HG03108 (cell line): Measurements from ENCODE around the gene PAM.

Source experiments
- ATAC-seq: cut with Tn5 transposase; IDR thresholded peaks from one replicate; pipeline ENCODE4 v1.9.1; 2021; ENCODE audit warnings: moderate library complexity; ENCODE audit not compliant: unreplicated experiment

The PAM gene

DNA sequence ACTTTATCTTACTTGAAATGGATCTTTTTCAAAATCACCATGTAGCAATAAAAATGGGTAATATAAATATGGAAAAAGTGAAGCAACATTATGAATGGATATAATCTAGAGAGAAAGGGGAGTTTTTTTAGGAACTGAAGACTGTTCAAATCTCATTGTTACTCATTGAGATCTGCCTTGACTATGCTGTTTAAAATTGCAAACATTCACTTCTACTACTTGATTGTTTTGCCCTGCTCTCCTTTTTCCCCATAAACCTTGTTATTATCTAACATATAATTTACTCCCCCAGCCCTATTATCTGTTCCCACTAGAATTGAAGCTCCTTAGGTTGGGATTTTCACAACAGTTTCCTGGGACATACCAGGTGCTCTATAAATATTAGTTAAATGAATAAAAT lies 22.0 kb downstream of the PAM start:
- ATAC-seq = no peak

DNA sequence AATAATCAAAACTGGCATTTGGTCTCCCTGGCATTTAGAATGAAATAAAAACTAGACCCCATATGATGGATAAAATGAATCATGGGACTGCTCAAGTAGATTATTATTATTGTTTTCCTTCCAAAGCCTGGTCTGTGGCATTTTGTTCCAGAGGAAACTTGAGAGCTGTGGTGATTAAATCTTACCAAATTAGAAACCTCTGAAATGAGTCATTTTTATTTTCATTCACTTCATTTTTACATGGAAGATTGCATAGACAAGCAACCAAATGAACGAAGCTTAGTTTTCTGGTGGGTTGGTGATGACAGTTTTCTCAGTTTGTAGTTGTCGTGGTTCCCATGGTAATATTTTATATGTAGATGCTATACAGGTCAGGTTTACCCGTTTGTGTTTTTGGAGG lies 23.4 kb downstream of the PAM start:
- ATAC-seq = no peak

DNA sequence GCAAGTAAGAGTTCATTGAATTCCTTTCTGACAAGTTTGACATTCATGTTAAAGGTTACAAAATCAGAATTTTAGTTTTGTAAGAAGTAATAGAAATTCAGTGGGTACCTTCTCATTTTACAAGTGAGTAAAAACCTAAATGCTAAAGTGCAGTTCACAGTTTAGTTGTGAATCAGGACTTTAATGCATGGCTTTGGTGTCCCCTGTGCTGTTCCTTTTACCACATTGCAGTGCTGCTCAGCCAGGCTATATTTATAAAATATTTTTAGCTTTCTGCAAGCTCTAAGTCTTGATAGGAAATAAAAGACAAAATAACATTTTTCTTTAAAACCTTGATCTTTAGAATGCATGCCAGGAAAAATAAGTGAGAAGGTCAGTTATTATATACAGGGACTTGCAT lies 26.3 kb downstream of the PAM start:
- no peak for ATAC-seq

DNA sequence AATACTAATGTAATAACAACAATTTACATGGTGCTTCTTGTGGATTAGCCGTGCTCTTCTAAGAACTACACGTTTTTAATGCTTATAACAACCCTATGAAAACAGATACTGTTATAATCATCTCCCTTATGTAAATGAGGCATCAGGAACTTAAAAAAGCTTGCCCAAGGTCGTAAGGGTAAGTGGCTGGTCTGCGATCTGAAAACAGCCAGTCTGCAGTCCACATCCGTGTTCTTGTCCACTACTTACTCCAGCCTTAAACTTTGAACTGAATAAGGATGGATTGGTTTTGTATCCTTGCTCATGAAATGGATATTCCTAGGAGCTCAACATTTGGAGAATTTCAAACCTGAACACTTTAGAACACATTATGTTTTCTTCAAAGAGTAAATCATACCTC lies 26.7 kb downstream of the PAM start:
- no peak for ATAC-seq

DNA sequence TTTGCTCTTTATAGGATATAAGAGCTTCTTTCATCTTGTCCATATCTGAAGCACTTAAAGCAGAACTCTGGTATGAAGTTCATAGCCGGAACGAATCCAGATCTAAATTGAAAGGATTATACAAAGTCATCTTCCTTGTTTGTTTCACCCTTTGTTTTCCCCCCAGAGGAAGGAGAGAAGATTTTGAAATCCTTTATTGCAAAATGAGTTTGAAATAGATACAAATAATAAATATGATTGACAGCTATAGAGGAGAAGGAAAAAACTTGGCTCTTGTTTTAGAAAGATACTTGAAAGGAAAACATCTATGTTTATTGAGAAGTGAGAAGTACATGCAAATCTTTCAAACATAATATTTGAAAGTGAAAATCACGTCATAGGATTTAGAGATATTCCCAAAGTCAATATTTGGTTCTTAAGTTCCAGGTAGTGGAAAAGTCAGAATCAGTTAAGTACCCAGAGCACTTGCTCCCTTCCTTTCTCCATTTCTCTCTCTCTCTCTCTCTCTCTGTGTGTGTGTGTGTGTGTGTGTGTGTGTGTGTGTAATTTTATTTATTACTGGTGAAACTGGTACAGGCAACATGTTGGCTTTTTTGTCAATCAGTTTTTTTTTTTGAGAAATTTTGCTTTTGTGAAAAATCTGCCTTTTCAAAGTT lies 27.2 kb downstream of the PAM start:
- no peak for ATAC-seq

DNA sequence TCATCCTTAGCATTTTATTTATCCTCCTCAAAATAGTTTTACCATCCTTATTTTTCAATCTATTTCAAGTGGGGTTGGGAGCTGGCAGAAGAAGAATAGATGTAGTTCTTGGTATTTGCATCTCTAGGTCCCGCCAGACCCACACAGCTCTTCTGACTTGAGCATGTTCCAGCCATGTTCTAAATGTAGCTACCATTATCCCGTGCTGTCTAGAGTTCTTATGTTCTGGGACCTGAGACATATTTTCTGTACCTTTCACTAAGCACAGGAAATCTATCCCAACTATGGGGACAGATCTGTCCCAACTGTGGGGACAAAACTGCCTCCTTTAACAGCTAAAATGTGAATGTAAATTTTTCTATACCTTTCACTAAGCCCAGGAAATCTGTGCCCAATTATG lies 32.0 kb downstream of the PAM start:
- ATAC-seq = no peak

DNA sequence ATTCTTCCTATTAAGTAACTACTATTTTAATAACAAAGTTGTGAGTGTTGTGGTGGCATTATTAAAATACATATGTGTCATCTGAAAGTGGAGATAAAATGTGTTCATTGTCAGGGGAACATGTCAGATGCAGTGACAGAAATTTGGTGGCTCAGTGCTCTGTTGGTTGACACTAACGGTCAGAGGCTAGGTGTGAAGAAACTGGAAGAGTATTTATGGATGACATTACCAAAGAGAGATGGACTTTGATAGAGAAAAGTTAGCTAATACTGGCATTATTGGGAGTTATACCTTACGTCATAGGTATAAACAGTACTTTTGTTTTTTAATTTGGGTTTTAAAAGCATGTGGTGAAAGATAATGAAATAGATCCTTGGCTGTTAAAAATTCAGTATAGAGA lies 33.7 kb downstream of the PAM start:
- no peak for ATAC-seq

DNA sequence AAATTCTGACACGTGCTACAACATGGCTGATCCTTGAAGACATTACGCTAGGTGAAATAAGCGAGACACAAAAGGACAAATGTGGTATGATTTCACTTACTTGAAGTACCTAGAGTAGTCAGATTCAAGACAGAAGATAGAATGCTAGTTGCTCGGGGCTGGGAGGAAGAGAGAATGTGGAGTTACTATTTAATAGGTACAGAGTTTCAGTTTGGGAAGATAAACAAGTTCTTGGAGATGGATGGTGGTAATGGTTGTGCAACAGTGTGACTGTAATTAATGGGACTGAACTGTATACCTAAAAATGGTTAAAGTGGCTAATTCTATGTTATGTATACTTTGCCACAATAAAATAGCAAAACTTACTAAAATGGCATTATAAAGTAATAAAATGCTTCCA lies 34.4 kb downstream of the PAM start:
- ATAC-seq = no peak

DNA sequence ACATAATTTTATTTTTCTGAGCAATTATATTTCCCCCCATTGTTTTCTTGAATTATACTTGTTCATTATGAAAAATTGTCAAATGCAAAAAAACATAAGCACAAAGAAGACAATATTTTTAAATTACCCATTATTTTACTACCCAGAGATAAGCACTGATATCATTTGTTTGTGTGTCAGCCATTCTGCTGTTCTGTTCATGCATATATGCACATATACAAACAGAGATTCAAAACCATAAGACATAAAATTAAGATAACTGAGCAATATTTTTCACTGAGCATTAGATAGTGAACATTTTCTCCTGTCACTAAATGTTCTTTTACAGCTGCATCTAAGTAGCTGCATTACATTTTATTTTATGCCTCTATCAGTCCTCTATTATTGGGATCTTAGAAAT lies 35.6 kb downstream of the PAM start:
- ATAC-seq = no peak

DNA sequence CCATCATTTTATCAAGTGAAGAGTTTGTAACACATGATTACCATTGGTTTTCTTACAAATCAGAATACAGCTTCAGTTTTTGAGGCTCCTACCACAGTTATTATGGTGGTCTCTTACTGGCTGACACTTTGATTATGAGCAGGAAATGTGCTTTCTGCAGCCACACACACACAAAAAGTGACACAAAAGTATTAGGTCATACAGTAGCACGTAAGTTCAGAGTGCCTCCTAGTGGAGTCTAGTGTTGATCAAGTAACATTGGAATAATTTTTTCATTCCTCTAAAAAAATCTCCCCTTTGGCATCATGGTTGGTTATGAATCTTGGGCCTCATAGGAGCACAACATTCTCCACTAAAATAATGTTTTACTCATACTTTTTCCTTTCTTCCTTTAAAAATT lies 37.6 kb downstream of the PAM start:
- ATAC-seq = no peak

DNA sequence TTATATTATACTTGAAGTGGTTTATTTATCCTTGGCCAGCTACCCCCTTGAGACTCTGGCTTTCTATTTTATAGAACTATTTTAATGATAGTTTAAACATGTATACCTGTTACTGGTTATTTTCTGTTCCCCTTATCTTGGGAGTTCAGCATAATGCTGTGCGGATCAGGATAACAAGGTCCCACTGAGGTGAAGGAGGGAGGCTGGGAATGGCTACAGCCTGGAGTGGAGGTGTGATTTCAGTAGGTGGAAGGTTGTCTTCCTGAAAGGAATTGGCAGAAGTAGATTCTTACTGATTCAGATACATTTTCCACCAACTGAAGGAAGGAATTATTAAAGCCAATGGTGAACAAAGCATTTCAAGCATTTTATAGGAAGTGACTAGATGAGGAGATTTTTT lies 38.9 kb downstream of the PAM start:
- ATAC-seq = no peak

DNA sequence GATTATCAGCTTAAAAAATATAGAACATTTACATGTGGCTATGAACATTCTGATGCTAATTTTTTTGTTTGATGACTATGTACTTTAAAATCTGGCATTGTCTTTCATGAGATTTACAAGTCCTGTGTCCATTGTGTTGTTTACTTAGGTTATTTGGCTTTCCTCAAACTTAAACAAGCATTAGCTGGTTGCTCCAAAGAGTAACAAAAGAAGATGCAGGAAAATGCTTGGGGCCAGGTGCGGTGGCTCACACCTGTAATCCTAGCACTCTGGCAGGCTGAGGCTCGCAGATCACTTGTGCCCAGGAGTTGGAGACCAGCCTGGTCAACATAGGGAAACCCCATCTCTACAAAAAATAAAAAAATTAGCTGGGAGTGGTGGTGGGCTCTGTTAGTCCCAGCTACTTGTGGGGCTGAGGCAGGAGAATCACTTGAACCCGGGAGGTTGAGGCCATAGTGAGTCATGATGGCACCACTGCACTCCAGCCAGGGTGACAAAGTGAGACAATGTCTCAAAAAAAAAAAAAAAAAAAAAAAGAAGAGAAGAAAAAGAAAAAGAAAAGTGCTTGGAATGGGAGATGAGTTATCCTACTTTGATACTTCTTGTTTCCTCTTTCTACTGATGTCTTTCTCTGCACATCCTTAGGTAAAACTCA lies 39.7 kb downstream of the PAM start:
- no peak for ATAC-seq

DNA sequence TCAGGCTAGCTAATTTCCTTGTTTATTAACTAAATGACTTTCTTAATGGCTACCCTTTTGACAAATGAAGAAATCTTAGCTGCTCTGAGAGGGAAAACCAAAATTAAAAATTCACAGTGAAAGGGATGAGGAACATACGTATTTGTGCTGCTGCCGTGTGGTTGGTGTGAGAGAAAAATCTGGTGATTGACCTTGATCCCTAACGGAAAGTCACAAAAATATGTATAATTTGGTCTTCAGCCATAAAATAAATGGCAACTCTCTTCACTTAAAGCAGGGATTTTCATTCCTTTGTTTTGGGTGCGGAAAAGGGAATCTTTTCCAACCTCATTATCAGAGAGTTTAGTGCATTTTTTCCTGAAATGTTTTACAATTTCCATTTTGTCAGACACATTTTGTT lies 40.4 kb downstream of the PAM start:
- ATAC-seq = no peak

DNA sequence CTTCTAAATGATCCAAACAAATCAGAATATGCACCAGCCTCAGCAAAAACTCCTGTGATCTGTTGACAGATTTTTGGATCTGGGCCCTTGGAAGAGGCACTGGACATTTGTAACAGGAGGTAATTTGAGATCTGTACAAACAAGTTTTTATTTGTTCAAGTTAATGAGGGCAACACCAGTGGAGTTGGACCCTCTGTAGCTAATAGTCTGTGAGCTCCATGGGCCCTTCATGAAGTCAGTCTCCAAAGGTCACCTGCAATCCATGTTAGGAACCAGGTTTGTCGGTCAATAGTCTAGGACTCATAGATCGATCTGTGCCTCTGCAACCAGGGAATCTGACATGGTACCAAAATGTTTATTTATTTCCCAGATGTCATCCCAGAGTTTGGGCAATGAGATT lies 40.9 kb downstream of the PAM start:
- ATAC-seq = no peak

DNA sequence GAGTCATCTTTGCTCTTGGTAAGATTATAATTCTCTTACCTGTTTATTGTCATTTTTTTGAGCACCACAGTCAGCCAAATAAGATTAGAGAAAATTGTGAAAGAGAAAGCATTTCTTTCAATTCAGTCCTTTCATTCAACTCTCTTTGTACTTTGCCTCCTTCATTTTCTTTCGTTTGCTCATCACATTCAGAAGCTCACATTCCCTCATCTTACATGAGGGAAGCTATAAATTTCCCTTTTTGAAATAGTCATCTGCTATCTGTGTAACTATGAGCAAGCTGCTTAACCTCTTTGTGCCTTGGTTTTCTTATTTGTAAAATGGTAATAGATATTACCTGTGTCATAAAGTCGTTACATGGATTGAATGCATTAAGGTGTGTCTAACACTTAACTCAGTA lies 41.4 kb downstream of the PAM start:
- ATAC-seq = no peak

DNA sequence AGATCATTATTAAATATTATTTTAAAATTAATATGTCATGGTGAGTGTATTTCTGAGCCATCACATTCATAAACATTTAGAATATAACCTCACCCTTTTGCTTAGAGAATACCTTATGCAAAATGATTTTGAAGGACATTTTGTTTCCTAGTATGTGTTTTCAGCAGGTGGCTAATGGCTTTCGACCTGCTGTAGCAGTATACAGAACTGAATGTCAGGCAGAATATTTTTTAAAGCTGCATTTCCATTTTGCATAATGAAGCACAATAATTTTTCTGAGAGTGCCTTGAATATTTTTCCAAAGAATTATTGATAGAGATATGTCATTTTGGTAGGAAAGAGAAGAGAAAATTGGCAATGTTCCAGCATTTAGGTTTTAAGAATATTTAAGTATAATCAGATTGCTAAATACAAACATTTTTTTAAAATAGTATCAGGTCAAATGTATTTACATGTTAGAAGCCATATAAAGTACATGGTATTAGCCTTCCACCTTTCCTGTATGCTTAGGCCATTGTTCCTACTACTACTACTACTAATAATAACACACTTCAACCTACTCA lies 42.3 kb downstream of the PAM start:
- ATAC-seq = no peak

DNA sequence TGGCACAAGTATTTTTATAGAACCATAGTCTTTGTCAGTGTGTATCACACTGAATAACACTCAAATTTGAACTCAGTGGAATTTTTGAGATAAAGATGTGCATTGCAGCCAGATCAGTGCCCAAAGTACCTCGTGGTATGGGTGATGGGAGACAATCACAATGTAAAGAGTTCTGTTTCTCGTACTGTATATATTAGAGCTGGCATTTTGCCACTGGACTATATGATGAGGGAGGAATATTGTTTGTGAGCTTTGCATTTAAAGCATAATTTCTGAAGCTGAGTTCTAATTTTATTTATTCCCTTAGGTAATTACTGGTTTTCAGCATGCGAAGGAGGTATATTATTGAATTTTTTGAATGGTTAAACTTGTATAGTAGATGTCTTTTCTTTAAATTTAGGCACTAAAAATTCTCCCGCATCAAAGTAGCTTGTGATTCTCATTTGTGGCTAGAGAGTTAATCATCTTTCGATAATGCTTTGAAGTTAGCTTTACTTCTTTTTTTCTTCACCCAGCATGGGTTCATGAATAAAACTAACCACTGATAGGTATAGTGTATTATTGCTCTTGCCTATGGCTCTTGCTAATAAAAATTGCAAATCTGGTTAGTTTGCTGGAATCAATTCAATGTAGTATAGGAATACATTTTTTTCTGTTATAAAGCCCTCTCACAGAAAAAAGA lies 43.1 kb downstream of the PAM start:
- no peak for ATAC-seq

DNA sequence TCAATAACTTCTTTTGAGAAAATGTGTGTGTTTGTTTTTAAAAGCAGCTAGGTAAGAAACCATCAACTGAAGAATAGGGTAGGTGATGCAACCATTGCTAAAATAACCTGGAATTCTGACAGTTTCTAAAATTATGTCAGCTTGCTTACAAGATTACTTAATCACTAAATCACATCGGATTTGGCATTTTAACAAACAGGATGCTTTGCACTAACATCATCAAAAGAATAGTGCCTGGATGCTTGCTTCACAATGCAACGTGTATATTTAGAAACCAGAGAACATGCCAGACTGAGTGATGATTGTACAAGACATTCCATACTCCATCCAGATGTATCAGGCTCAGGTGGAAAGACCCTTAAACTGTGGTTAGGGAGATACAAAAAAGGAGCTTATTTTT lies 43.9 kb downstream of the PAM start:
- ATAC-seq = no peak

DNA sequence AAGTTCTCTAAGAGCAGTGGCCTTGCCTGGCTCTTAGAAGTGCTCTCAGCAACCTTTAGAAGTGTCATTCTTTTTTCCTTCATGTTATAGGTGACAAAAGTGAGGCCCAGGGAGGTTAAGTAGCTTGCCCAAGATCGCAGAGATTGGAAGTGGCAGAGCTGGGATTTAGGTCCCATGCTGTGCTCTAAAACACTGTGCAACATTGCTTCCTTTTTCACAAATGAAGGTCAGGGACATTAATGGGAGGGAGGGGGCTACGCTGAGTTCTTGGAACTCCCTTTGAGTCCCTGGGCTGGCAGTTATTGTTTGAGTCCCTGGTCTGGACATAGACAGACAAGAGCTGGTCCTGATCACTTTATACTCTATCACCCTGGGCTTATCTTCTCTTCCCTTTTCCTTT lies 45.3 kb downstream of the PAM start:
- no peak for ATAC-seq

DNA sequence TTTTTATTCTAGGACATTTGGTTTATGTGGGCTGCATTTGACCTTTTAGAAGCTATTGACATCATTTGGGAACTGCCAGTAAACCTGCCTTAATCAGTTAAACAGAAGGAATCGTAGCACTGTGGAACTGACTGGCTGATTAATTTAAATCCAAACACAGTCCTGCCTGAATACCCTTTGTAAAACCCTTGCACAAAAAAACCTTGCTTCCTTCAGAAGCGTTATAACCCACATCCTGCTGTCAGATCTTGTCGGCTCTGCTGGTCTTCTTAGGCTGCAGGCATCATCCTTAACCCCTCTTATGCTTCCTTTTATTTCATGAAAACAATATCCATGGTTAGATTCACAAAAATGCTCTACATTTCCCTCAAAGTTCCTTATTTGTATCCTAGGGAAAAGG lies 46.3 kb downstream of the PAM start:
- no peak for ATAC-seq

DNA sequence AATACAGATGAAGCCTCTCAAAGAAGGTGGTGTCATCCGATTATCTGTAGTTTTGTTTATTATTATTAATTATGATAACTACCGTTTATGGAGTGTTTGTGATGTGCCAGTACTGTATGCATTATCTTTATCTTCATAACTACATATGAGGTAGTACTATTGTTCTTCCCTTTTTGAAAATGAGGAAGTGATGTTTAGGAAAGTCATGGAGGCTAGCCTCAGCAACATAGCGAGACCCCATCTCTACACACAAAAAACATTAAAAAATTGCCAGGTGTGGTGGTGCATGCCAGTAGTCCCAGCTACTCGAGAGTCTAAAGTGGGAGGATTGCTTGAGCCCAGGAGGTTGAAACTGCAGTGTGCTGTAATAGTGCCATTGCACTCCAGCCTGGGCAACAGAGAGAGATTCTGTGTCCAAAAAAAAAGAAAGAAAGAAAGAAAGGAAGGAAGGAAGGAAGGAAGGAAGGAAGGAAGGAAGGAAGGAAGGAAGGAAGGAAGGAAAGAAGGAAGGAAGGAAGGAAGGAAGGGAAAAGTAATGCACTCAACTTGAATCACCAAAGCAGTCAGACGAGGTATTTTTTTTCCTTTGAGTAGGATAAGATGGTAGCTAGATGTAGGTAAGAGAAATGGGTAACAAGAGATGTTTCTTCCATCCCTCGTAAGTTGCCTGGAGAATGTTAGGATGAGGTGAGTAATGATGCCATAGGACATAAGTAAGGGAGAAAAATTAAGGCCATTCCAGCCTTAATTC lies 47.8 kb downstream of the PAM start:
- ATAC-seq = no peak
